Measurements from ENCODE around the gene INPP5J.

The INPP5J gene

DNA sequence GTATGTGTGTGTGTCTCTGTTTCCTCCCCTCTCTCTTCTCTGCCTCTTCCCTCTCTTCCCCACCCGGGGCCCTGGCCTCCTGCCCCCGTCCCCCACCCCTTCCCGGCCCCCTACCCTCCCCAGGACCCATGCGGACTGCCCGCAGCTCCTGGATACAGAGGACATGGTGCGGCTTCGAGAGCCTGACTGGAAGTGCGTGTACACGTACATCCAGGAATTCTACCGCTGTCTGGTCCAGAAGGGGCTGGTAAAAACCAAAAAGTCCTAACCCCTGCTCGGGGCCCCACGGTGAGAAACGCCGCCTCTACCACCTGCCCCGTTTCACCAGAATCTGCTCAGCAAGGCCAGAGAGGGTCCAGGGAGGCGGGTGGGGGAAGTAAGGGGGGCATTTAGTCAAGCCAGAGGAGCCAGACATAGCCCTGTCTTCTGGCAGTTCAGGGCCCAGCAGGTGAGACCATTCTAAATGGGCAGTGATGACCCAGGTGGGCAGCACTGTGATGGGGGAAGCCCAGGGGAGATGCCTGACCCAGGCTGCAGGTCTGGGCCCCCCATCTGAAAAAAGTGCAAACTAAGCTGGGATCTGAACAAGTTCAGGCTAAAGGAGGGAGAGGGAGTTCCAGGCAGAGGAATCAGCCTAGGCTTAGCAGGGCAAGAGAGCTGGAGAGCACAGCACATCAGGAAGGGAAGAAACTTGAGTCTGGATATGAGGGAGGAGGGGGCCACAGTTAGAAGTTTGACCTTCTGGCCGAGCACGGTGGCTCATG, 21.8 kb upstream of the INPP5J start:
- TF ChIP-seq CTCF (IDR thresholded peaks at IDR 0.05; ENCODE audit: low read depth, low read length), result no peak

DNA sequence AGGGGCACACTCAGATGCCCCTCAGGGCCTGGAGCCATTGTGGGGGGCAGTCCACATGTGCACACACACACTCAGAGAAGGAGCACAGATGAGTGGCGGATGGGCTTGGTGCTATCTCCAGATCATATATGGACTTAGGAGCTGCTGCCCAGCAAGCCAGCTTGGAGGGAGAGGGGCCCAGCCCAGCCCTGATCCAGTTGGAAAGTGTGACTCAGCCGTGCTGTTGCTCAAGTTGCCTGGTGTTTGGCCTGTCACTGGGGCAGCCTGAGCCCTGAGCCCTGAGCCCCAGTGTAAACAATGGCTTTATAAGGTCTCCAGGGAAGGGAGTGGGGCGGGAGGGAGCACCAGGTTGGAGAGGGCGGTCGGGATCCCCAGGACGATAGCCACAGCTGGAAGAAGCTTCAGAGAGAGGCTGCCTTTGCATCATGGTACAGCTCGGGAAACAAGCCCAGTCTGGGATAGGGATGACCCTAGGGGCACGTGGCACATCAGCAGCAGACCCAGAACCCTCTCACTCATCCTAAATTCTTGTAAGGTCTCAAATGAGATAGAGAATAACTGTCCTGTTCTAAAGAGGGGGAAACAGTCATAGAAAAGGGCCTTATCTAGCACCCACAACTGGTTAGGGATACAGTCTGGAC, 20.2 kb upstream of the INPP5J start:
- no peak overlapping the region for H3K4me3 ChIP-seq (ENCODE audit: low read depth, low read length)
- no peak for TF ChIP-seq CTCF (IDR thresholded peaks at IDR 0.05; ENCODE audit: low read depth, low read length)

More for the DNA sequence above, 21.8 kb upstream of the INPP5J start:
- H3K4me3 ChIP-seq (ENCODE audit: low read depth, low read length), result no peak overlapping the region

DNA sequence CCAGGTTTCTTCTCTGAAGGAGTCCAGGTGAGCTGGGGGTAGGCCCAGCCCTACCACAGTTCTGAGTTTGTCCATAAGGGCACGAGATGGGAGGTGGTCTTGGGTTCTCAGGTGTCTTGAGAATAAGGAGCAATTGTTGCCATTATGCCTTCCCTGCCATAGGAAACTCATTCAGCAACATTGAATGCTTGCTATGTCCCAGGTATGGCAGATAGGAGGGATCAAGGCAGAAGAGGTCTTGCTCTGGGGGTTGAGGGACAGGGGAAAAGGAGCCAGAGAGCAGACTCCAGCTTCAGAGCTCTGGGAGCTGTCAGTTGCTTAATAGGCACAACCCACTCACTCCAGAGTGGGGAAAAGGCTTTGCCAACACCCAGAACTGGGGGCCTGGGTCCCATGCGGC, 19.7 kb upstream of the INPP5J start:
- H3K4me3 ChIP-seq (ENCODE audit: low read depth, low read length), result no peak overlapping the region
- no peak for TF ChIP-seq CTCF (IDR thresholded peaks at IDR 0.05; ENCODE audit: low read depth, low read length)

- no peak overlapping the region for H3K4me3 ChIP-seq (ENCODE audit: low read depth, low read length)
- TF ChIP-seq CTCF (IDR thresholded peaks at IDR 0.05; ENCODE audit: low read depth, low read length), result no peak
These were observed 18.7 kb upstream of the INPP5J start for GRCh38 chr22:31103899-31104694.

GRCh38 chr22:31104869-31105268, 17.9 kb upstream of the INPP5J start:
- no peak for TF ChIP-seq CTCF (IDR thresholded peaks at IDR 0.05; ENCODE audit: low read depth, low read length)
- H3K4me3 ChIP-seq (ENCODE audit: low read depth, low read length), result no peak overlapping the region

- TF ChIP-seq CTCF (IDR thresholded peaks at IDR 0.05; ENCODE audit: low read depth, low read length), result no peak
- peak overlapping the region; percentile 89 for H3K4me3 ChIP-seq (ENCODE audit: low read depth, low read length)
These were observed 17.4 kb upstream of the INPP5J start for GRCh38 chr22:31105282-31105929.
